NCI-H128 (cell line): ENCODE data around the gene SCD5.

Experiments
- DNase-seq: peaks from one replicate; lab custom pipeline; 2025; ENCODE audit not compliant: unreplicated experiment; lab: John Stamatoyannopoulos, UW

Gene SCD5

DNA sequence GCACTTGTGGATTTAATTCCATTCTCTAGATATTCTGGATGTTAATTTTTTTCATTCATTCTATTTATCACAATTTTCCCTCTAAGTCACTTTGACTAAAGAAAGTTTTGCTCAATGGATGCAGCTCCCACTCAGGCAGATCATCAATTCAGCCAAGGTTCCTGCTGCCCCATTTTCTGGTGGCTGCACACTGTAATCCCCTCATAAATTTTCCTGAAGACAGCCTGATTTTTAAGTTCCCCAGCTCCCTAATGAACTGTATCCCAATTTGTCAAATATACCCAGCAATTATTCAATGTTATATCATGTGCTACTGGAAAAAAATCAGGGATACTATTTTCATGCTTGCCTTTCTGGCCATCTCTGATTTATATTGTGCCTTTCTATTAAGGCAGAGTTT is 61.2 kb downstream of the SCD5 start:
- DNase-seq, result no peak

DNA sequence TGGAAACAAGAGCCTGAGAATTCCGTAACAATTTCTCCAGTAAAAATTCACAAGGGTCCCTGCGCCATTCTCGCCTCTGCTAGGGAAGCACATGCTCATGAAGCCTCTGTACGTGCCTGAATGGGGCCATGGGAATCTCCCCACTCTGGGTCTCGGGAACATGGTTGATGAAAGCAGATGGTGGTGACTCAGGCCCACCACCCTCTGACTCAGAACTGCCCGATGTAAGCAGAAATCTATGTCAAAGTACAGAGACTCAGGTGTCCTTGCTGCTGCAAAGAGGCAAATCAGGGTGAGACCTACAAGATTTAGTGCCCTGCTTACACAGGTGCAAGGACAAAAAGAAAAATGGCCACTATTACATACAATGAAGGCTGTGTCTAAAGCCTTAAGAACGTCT is 65.0 kb downstream of the SCD5 start:
- no peak for DNase-seq

DNA sequence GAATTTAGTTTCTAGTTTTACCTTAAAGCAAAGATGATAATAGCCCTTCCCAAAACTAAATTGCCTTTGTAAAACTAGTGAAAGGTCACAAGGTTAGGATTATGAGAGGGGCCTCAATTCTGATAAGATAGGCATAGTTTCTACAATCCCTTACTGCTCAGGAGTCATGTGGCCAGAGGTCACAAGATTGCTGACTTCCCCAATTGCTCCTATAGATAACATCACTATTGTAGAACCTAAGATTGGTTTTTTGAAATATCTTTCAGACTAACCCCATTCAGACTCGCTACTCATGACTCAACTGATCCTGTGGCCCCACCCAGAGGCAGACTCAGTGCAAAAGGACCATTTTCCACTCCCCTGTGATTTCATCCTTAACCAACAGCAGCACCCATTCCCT is 70.3 kb downstream of the SCD5 start:
- no peak for DNase-seq

DNA sequence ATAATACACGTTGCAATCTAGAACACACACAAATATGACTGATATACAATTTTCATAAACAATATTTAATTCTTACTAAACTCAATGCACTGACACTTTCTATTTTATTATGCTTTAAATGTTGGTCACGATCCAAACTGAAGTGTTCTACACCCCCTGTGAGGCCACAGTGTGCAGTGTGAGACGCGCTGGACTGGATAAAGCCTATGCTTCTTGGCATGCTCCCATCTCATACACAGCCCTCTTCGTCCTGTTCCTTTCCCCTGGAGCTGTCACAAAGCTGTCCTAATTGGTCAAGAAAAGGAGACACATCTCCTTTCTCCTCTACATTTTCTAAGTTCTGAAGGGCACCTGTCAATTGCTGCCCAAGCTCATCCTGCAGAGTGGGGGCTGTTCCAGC is 72.0 kb downstream of the SCD5 start:
- no peak for DNase-seq

DNA sequence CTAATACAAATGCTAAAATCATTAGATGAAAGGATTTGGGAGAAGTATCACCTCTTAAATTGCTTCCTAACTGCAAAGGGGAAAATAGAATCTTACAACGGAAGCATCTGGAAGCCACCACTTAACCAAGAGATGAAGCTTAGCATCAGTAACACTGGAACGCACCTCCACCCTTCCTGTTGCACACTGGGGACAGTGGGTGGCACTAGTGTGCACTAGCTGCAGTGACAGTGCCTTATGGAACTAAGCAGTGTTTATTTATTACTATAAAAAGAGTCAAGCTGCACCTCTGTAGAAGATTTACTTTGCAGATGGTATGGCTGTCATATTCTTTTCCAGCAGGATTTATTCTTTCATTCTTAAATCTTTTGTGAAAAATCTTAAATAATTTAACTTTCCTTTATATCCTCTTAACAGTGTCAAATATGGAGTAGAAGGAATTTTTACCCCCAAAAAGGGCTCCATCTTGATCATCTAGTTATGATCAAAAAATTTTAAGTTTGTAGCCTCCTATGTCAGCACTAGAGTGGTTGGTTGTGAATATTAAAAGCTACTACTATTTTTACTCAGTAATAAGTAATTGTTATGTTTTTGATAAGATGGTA is 76.7 kb downstream of the SCD5 start:
- DNase-seq, result no peak

DNA sequence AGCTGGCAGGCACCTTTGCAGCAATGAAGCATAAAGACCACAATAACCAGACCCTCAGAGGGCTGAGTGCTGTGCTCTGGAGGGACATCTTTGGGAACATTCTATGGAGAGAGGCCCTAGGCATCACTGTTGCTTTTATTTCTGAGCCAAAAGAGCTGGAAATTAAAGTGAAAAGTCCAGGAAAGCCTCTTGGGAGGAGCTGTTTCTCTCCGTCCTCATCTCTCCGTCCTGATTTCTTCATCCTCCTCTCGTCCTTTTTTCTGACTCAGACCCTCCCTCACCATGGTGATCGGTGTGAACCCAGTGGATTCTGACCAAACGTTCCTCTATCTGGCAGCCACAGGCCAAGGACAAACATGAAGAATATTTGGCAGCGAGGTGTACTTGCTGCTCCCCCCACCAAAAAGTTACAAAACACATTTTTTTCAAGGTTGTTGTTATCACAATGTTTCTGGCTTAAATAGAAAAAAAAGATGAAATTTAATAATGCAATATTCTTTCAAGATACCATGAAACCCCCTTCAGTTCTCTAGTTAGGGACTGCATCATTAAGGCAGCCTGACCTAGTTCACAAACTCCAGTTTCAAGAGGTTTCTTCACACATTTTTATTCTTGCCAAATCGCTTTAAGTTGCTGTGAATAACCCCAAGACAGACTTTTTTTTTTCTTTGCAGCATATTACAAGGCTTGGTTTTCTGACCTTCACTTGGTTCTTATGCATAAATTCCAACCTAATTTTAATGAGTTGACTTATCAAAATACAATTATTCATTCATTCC is 80.2 kb downstream of the SCD5 start:
- DNase-seq, result no peak

DNA sequence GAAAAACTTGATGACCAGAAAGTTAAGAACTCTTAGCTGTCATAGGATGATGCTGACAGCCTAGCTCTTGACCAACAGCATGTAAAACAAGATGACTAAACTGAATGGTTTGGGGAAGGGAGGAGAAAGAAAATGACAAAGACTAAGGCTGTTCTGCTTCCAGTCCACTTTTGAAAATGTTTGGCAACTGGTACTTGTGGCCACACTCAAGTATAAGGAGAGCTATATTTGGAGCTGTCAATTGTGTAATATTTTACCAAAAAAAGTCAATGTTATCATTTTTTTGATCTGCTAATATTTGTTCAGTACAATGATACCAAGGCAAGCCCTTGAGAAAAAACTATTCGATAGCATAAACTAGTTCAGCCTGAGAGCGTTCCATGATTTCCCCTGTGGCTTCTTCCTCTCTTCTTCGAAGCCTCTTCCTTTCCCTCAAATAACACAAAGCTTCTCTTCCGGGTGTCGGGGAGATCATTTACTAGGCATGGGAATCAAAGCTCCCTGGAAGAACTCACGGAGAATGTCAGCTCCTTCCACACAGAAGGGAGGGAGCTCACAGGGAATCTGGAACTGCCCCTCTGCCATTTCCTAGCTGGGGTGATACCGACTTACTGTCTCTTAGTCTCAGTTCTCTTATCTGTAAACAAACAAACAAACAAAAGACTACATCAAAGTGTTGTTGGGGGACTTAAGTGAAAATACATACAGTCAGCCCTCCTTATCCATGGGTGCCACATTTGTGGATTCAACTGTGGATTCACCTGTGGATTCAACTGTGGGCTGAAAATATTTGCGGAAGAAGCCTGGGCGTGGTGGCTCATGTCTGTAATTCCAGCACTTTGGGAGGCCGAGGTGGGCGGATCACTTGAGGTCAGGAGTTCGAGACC is 82.6 kb downstream of the SCD5 start:
- no peak for DNase-seq

DNA sequence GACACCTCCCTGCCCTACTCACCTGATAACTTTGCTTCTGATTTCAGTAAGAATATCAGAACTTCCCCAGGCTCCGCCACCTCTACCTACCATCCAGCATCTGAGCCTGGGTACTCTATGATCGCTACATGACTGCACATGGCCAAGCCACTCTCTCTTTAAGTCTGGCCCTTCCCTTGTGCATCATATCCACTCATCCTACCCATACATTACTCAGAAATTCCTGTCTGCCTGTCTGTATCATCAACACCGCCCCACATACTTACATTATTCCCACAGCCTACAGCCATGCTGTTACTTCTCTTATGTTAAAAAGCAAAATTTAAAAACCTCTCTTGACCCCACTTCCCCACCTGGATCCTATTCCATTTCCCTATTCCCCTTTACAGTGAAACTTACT is 84.7 kb downstream of the SCD5 start:
- no peak for DNase-seq

DNA sequence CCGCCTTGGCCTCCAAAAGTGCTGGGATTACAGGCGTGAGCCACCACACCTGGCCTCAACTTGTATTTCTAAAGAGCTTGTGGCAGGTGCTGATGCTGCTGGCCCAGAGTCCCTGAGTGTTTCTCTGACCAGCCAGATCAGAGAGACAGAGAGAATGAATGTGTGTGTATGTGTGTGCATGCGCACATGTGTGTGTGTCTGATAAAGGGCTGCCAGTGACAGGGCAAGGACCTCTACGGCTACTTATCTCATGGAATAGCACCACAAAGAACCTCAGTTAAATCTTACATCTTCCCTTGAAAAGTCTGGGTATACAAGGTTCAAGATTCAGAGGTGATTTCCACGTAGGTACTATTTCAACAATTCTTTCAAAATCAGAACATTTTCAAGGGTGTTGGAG is 86.0 kb downstream of the SCD5 start:
- no peak for DNase-seq

DNA sequence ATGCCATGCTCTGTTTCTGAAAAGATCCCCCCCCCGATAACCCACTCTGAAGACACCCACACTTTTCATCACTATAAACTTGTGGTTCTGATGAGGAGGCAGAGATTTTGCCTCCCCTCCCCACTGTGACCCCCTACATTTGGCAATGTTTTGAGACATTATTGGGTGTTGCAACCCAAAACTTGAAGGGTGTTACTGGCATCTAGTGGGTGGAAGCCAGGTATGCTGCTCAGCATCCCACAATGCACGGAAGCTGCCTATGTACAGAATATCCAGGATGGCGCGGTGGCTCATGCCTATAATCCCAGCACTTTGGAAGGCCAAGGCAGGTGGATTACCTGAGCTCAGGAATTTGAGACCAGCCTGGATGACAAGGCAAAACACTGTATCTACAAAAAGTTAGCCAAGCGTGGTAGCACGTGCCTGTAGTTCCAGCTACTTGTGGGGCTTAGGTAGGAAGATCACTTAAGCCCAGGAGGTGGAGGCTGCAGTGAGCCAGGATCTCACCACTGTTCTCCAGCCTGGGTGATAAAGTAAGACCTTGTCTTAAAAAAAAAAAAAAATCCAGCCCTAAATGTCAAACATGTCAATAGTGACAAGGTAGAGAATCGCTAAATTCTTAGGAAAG is 87.3 kb downstream of the SCD5 start:
- DNase-seq, result no peak

DNA sequence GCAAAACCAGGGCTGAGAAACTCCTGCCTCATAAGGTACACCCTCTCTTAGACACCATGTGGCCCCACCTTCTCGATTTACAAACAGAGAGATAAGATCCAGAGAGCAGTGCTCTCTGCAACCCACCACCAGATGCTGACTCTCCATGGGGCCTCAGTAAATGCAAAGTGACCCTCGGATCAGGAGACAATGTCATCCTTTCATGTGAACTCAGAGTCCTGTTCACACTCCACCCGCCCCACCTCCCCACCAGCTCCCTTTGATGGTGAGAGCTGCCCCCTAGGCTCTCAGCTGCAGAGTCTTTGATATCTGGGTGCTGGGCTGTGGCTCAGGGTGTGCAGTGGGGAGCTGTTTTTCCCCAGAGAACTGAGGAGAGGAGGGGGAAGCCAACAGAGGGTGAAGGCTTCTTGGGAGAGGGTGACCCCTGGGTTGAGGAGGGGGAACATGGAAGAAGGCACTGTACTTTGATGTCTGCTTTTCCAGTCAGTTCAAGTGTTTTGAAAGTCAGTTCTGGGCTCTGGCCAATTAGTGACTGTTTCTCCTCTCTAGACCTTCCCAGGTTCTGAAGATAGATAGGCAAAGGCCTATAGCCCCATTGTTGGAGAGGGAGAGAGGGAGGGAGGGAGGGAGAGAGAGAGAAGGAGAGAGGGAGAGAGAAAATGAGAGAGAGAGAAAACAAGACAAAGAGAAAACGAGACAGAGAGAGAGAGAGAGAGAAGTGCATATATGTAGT is 88.2 kb downstream of the SCD5 start:
- no peak for DNase-seq

DNA sequence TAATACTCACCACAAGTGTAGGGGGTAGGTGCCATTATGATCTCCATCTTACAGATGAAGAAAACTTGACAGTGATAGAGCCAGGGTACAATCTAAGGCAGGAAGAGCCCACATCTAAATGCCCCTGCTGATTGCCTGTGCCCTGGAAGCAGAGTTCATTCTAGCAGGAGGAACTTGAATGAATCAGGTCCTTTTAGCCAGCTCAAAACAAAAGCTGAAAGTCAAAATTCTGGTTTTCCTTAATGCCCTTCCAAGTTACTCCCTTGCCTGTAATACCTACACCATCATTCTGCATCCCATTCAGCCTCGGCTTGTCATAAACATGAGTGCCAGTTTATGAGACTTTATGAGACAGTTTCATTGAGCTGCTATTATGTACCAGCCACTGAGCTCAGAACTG is 89.6 kb downstream of the SCD5 start:
- DNase-seq, result no peak

DNA sequence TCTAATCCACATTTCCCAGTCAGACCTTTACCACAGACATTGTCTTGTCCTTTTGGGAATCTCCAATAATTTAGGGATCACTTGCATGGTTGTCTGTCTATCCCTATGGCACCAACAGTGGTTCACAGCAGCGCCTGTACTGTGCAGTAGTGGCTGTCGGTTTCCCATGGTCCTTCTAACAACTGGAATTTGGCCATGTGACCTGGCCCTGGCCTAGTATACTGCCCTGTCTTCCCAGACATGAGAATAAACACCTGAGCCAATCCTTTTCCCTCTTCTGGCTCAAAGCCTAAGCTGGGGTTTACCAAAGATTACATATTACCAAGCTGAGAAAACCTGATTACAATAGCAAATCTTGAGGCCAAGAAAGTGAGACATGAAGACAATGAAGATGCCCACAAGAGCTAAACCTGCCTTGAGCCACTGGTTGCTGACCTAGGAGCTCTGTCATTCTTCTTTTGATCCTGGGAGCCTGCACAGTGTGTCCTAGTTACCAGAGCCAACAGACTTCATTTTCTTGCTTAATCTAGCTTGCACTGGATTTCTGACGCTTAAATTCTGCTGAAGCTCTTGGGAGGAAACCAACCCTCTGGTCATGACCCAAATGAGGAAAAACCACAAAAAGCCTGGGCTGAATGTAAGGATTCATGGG is 92.1 kb downstream of the SCD5 start:
- DNase-seq, result no peak

DNA sequence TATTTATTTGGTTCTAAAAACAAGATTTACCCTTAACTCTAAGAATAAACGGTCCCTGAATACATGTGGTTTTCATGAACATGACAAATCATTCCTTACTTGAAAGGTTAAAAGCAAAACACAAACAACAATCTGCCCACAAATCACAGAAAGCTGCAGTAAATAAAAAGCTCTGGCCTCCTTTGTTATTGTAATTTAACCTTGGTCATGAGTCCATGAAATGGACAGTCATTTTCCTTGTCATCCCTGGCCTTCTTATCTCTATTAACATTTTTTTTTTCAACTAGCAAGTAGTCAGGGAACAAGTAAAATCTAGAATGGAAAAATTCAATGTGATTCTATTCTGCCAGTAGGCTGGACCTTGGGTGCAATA is 92.7 kb downstream of the SCD5 start:
- DNase-seq, result no peak

DNA sequence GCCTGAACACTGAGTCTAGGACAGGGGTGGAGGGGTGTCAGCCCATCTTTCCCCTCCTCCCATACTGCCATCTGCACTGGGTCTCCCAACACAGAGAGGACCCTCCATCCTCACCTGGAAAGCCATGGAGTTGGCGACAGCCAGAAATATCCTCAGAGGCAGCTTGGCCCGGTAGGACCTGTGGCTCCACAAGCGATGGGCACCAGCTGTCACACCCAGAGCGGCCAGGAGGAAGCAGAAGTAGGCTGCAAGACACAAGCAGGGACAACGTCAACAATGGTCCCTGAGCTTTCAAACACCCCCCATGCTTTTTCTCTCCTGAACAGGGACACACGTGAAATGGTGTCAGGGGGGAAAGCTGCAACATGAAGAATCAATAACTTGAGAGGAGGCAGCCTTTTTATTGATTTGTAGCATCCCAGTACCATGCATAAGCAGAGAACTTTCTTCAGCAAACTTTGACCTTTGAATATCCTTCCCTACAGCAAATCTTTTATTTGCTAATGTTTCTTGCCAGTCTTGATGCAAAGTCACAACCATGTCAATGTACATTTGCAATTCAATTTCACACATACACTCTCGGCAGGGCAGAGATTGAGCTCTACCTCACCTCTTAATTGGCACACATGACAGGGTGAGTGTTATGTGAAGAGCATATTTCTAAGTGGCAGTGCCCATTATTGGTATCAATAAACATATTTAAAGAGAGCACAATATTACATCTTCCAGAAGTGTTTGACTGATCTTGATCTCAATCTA is 93.2 kb downstream of the SCD5 start:
- no peak for DNase-seq

DNA sequence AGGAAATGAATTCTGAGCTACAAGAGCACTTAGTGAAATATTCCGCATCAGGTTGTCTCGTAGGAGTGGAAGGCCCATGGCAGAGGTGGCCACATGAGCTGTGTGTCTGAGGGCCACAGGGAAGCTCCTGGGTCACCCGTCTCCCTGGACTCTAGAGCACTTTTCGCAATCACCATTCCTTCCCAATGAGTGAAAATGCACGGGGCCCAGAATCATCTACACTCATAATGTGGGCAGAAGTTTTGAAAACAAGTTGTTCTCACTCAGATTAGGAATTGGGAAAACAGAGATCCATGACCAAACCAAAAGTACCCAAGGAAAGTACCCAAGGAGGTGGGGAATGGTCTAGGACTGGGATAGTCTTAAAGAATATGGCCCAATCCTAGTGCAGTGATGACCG is 94.4 kb downstream of the SCD5 start:
- DNase-seq, result no peak

DNA sequence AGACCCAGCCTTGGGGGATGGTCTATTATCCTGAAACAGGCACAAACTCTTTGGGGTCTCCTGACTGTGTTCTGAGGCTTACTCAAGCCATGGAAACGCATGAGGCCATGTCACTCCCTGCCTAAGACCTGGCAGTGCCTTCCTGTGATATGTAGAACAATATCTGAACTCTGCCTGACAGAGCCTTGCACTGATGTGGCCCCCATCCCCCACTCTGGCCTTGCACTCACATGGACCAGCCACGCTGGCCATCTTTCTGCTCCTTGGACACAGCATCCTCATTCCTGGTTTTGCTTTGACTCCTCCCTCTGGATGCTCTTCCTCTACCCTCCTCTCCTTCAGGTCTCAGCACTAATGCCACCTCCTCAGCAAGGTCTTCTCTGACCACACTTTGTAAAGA is 100.2 kb downstream of the SCD5 start:
- no peak for DNase-seq

DNA sequence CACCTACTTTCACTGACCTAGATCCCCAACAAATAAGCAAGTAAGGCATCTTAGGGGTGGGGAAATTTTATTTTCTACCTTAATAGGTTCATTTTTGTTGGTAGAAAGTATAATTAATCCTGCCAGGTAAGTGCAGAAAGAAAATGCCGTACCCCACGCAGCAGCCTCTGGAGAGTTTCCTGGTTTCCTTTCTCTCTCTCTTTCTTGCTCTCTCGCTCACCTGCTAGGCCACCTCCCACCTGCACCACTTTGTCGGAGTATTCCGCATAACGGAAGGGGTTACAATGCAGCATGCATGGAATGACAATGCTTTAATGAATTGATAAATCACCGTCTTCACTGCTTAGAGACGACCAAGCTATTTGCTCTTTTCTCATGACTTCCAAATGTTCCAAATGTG is 101.0 kb downstream of the SCD5 start:
- DNase-seq, result no peak

DNA sequence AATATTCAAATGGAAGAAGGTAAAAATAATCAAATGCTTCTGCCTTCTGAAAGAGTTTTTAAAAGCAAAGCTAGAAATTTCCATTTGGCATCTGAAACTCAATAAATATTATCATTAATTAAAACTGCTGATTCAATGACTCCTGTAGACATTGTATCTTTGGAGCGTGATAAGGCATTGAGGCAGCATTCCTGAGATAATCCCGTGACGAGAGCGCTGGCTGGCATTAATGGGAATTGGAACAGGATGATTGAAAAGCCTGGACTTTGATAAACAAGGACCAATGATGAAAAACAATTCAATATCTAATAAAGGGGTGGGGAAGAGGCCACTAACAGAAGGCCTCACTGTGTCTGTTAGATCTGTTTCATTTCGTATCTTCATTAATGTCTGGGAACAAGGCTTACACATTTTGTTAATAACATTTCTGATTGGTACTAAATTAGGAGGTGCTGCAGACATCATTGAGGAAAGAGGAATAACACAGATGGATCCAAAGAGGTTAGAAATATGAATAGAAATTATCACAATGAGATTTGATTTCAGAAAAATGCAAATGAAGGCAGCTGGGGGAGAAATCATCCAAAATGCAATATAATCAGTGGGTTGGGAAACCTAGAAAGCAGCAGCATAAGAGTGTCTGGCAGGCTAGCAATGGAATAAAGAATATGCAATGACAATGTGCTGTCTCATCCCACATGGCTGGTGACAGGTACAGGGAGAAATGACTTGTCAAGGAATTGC is 102.3 kb downstream of the SCD5 start:
- DNase-seq, result no peak
